Osteoblast (primary cell): ENCODE data around the gene AP5Z1. TPM values are rescaled to one million over a fixed set of nuclear protein-coding genes. Genes with fewer than 3 reads are reported as not detected.

ENCODE experiments used
- DNase-seq: peaks from one replicate; pipeline ENCODE4 v3.0.0; 2011; ENCODE audit warnings: low spot score, mixed read lengths; ENCODE audit not compliant: insufficient read length; ENCODE audit errors: missing footprints
- H2AFZ ChIP-seq: 2 replicates; pipeline ENCODE4 v1.6.0; 2011; ENCODE audit warnings: mild to moderate bottlenecking, low read length
- H3K27ac ChIP-seq: 2 replicates; pipeline ENCODE4 v1.5.1; 2011; ENCODE audit warnings: mild to moderate bottlenecking, low read depth, low read length, moderate library complexity
- H3K27me3 ChIP-seq: 2 replicates; pipeline ENCODE4 v1.6.0; 2012; ENCODE audit warnings: mild to moderate bottlenecking, control low read depth, inconsistent platforms, low read length, moderate library complexity; ENCODE audit not compliant: insufficient read depth
- H3K36me3 ChIP-seq: 2 replicates; pipeline ENCODE4 v1.5.1; 2011; ENCODE audit warnings: mild to moderate bottlenecking, low read length, control low read depth, moderate library complexity; ENCODE audit not compliant: insufficient read depth
- H3K4me1 ChIP-seq: 2 replicates; pipeline ENCODE4 v1.5.1; 2011; ENCODE audit warnings: mild to moderate bottlenecking, low read length, control low read depth, moderate library complexity; ENCODE audit not compliant: insufficient read depth
- H3K4me2 ChIP-seq: 2 replicates; pipeline ENCODE4 v1.6.0; 2011; ENCODE audit warnings: mild to moderate bottlenecking, low read length; ENCODE audit not compliant: insufficient read depth
- H3K4me3 ChIP-seq: fragments of 200-600 bp; sonication (generic); 3 replicates; pipeline ENCODE4 v1.5.1; 2012; ENCODE audit warnings: mild to moderate bottlenecking, low read length, inconsistent platforms; ENCODE audit not compliant: insufficient read depth
- H3K79me2 ChIP-seq: 2 replicates; pipeline ENCODE4 v1.6.0; 2012; ENCODE audit warnings: mild to moderate bottlenecking, low read length, control low read depth, inconsistent platforms; ENCODE audit not compliant: insufficient read depth
- H3K9me3 ChIP-seq: 2 replicates; pipeline ENCODE4 v1.5.1; 2011; ENCODE audit warnings: low read depth, low read length, control low read depth
- H4K20me1 ChIP-seq: 2 replicates; pipeline ENCODE4 v1.6.0; 2012; ENCODE audit warnings: mild to moderate bottlenecking, low read length, control low read depth; ENCODE audit not compliant: insufficient read depth
- CTCF ChIP-seq: IDR thresholded peaks from 2 replicates; pipeline ENCODE4 v1.5.1; 2011; ENCODE audit warnings: mild to moderate bottlenecking, low read depth, low read length, moderate library complexity; ENCODE audit errors: extremely low read depth
- total RNA-seq: library from RNA; depleted of rRNA; stranded (reverse); fragments of >200 nt; gene quantifications from 2 replicates; pipeline ENCODE4 v1.2.3, GENCODE V29; 2012

AP5Z1 gene
- total RNA-seq, 1 donor = 73.1 TPM

GRCh38 chr7:4819560-4820404, 44.4 kb downstream of the AP5Z1 start:
- Histone ChIP-seq H3K4me2 (no peak overlapping the region), H4K20me1 (no peaks in the 10 kb centered on the region), H3K4me1 (no peaks in the 10 kb centered on the region), H3K27ac (no peak overlapping the region), H3K4me3 (no peak overlapping the region), H3K27me3 (peaks cover 15% of the 10 kb centered on the region), H3K79me2 (no peaks in the 10 kb centered on the region), H3K9me3 (no peaks in the 10 kb centered on the region), H2AFZ (no peak overlapping the region), H3K36me3 (no peaks in the 10 kb centered on the region)
- no peak for TF ChIP-seq CTCF
- peak; percentile 86 for DNase-seq

GRCh38 chr7:4820405-4820966, 45.1 kb downstream of the AP5Z1 start:
- no peak overlapping the region for H3K27ac ChIP-seq
- H3K4me3 ChIP-seq = no peak overlapping the region
- DNase-seq = peak; percentile 67
- peaks cover 15% of the 10 kb centered on the region for H3K27me3 ChIP-seq
- H3K4me1 ChIP-seq = no peaks in the 10 kb centered on the region
- TF ChIP-seq CTCF = no peak
- no peak overlapping the region for H3K4me2 ChIP-seq
- no peak overlapping the region for H2AFZ ChIP-seq
- H3K9me3 ChIP-seq = no peaks in the 10 kb centered on the region
- no peaks in the 10 kb centered on the region for H3K79me2 ChIP-seq
- H3K36me3 ChIP-seq = no peaks in the 10 kb centered on the region
- H4K20me1 ChIP-seq = no peaks in the 10 kb centered on the region

- no peaks in the 10 kb centered on the region for H3K36me3 ChIP-seq
- no peaks in the 10 kb centered on the region for H3K4me1 ChIP-seq
- DNase-seq = peak; percentile 31
- no peak for TF ChIP-seq CTCF
- H3K4me3 ChIP-seq = no peak overlapping the region
- no peaks in the 10 kb centered on the region for H3K9me3 ChIP-seq
- H3K4me2 ChIP-seq = no peak overlapping the region
- H3K79me2 ChIP-seq = no peaks in the 10 kb centered on the region
- H4K20me1 ChIP-seq = no peaks in the 10 kb centered on the region
- peaks cover 15% of the 10 kb centered on the region for H3K27me3 ChIP-seq
- no peak overlapping the region for H2AFZ ChIP-seq
- H3K27ac ChIP-seq = no peak overlapping the region
Observed at GRCh38 chr7:4820967-4821471, 45.6 kb downstream of the AP5Z1 start.

GRCh38 chr7:4822677-4823076, 47.3 kb downstream of the AP5Z1 start:
- Histone ChIP-seq H3K4me2 (no peak overlapping the region), H3K36me3 (no peaks in the 10 kb centered on the region), H3K4me1 (no peaks in the 10 kb centered on the region), H3K27ac (no peak overlapping the region), H4K20me1 (no peaks in the 10 kb centered on the region), H2AFZ (no peak overlapping the region), H3K79me2 (no peaks in the 10 kb centered on the region), H3K9me3 (no peaks in the 10 kb centered on the region), H3K4me3 (no peak overlapping the region), H3K27me3 (peaks cover 15% of the 10 kb centered on the region)
- DNase-seq = peak; percentile 54
- no peak for TF ChIP-seq CTCF
